ENCODE measurements around the gene TBC1D14. TPM values are rescaled to one million over a fixed set of nuclear protein-coding genes. Genes with fewer than 3 reads are reported as not detected.
"Not testable (repeated sequence)": the region's sequence is repeated elsewhere in the genome, so short reads cannot be mapped to it uniquely, and the experiment has no call there.

The TBC1D14 gene
- total RNA-seq, 3 donors from 2014 or later (not counting 1 experiment from before 2014, with no cell fraction given), result 36.0 to 54.7 (median 53.2) TPM

DNA sequence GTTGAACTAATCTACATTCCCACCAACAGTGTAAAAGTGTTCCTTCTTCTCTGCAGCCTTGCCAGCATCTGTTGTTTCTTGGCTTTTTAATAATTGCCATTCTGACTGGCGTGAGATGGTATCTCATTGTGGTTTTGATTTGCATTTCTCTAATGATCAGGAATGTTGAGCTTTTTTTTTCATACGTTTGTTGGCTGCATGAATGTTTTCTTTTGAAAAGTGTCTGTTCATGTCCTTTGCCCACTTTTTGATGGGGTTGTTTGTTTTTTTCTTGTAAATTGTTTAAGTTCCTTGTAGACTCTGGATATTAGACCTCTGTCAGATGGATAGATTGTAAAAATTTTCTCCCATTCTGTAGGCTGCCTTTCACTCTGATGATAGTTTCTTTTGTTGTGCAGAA is 170.3 kb downstream of the TBC1D14 start:
- Mint-ChIP-seq H3K27me3 (ENCODE audit: low read depth in 2 of 2) (peaks cover 35 to 37% of the 10 kb centered on the region in 2 donors), H3K36me3 (peaks cover 10% of the 10 kb centered on the region)
- WGBS (ENCODE audit: insufficient coverage), result 75% methylated on average over 2 of the region's 2 CpGs
- DNase-seq; H3K4me3 Mint-ChIP-seq; ATAC-seq; H3K27ac ChIP-seq (ENCODE audit: low read length); H3K27ac Mint-ChIP-seq; H3K36me3 ChIP-seq (ENCODE audit: control insufficient read depth, insufficient read depth, low read length); H3K4me3 ChIP-seq (ENCODE audit: low read length); intact Hi-C loops (cut with micrococcal nuclease); H3K9me3 Mint-ChIP-seq; H3K4me1 Mint-ChIP-seq; H3K9me3 ChIP-seq (ENCODE audit: control insufficient read depth, insufficient read depth, low read length); H3K4me1 ChIP-seq (ENCODE audit: control insufficient read depth, insufficient read depth, low read length): not testable (repeated sequence)
- H3K27me3 ChIP-seq (ENCODE audit: control insufficient read depth, insufficient read depth, low read length), result peaks cover 12% of the 10 kb centered on the region

Other genes with a start within 250 kb of the TBC1D14 start
- 1 to 10 TPM; 2.4 to 4.3 (median 2.7) TPM for gene S100P, start 215.9 kb upstream of the TBC1D14 start, total RNA-seq
- gene MRFAP1L1, start 200.0 kb upstream of the TBC1D14 start, total RNA-seq, result 10 to 100 TPM; 38.4 to 60.9 (median 40.8) TPM
- gene BLOC1S4, start 193.7 kb upstream of the TBC1D14 start, total RNA-seq, result 10 to 100 TPM; 18.9 to 20.1 (median 20.0) TPM
- 10 to 100 TPM; 24.7 to 30.3 (median 28.6) TPM for gene KIAA0232, start 127.1 kb upstream of the TBC1D14 start, total RNA-seq
- gene TADA2B, start 133.5 kb downstream of the TBC1D14 start, total RNA-seq, result 10 to 100 TPM; 22.7 to 36.3 (median 35.9) TPM
- 10 to 100 TPM; 20.1 to 37.8 (median 36.8) TPM for gene GRPEL1, start 158.2 kb downstream of the TBC1D14 start, total RNA-seq

Data from natural killer cell (primary cell).